DMS53 (cell line): Measurements from ENCODE around the gene ACADL.

Source experiments
- DNase-seq: peaks from one replicate; lab custom pipeline; 2025; lab: John Stamatoyannopoulos, UW

The ACADL gene

DNA sequence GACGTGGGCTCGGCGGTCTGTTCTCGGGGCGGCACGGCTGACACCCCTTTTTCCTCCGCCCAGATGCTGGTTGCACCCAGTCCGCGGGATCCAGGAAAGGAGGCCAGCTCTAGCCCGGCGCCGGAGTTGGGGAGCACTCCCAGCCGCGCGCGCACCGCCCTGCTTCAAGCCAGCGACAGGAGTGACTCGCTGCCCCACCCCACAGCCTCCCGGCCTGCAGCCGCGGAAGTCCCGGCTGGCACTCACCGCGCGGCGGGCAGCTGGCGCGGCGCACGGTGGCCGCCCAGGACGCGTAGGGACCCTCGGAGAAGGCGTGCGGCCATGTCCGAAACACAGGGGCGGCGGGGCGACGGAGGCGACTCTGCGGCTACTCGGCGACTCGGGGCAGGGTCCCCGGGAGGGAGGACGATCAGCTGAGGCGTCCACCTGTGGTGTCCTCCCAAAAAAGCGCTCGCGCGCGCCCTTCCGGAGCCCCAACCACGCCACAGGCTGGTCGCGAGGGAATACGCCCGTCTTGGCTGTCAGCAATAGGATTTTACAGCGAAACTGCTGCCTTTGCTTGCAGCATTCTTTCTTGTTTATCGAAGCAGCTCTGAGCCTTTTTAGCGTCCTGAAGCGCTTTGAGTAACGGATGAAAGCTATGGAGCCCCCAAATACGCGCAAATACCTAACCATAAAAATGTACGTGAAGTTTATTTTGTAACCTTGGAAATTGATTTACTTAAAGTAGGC is at the start of gene ACADL:
Gene ACADL (minus strand): TSS at position 507 of the 732 bp plus-strand sequence. CDS start 184 bp downstream, at position 323.
- DNase-seq: peak; percentile 79

DNA sequence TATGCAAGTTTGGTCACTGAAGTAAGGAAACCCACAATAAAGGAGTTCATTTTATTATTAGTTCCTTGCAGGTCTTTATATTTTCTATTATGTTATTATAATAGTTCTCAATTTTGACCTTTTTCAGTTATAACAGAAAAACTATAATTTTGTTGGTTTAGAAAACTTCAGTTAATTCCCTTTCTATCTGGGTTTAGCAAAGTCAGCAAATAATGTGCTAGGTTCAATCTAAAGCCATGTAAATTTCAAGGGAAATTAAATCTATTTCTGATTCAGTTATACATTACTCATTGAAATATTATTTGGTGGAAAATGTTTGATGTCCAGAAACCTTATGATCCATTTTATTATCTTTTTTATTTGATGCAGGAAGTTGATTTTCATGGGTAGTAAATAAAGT is 46.1 kb upstream of the ACADL start:
- DNase-seq: no peak

DNA sequence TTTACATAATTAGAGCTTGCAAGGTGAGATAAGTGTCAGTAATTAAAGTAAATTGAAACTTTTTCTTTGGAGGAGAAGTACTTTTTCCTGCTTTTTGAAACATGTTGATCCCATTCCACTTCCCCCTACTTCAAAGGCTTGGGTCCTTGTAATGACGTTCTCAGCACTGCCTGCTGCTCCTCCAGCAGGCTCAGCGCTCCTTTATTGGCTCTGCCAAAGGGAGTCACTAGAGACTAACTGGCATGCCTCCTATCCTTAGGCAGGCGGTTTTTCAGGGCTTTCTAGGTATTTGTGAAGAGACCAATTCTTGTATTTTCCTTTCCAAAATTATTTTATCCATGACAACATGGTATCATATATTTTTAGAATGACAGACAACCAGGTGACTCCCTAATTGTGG is 43.9 kb upstream of the ACADL start:
- no peak for DNase-seq

DNA sequence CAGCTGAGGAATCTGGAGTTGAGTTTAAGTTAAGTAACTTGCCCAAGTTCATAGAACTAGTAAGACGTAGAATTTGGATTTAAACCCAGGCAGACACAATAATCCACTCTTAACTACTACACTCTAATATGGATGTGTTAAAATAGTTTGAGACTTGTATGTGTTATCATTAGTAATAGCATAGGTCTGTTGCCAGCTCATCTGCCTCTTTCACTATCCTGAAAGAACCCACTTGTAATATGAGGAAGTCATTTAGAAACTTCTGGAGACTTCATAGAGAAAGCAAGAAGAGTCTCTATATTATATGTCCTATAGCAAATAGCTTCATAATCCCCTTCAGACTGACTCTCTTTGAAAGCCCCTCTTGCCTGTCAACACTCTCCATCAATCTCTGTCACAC is 43.0 kb upstream of the ACADL start:
- DNase-seq: no peak

DNA sequence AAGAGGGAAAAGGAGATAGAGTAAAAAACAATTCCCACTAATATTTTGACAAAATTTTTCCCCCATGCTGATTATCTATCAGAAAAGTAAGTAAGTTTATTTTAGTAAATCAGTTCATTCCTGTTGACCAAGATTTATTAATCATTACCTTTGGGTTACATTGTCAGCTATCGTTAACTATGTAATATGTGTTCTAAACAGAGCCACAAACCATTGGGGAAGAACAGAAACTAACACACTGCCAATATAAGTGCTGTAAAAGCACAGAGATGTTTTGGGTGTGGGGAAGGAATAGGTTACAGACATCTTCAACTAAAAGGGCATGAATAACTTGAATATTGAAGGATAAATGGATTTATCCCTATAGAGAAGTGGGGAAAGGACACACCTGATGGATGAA is 42.5 kb upstream of the ACADL start:
- no peak for DNase-seq

DNA sequence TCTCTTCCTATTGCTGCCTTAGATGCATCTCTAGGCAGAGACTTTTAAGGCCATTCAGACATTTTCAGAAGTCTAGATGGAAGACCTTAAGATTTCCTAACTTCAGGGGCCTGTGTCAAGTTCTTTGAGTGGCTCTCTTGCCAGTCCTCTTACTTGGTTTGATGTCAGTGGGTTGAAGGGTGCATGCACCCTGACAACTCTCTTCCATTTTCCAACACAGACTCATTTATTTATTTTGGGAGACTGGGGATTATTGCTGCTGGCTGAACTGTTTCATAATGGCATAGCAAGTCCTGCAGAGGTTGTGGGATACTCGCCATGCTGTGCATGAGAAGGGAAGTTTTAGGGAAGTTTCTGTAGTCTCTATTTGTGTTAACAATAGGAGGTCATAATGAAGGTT is 39.0 kb upstream of the ACADL start:
- no peak for DNase-seq

DNA sequence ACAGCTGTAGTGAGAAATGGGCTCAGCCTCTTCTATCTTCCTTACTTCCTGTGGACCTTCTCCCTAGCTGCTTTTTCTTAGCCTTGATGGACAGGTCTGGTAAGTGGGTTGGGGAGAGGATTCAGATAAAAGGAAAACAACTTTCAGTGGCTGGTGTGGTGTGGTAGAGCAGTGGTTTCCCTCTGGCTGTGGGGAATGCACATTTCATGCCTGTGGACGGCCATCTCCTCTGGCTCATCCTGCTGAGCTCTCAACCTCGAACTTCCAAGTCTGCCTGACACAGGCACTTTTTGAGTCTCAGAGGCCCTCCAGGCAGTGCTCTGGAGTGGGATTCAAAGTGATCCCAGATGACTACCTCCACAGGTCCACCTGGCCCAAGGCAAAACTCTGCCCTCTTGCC is 38.6 kb upstream of the ACADL start:
- no peak for DNase-seq

DNA sequence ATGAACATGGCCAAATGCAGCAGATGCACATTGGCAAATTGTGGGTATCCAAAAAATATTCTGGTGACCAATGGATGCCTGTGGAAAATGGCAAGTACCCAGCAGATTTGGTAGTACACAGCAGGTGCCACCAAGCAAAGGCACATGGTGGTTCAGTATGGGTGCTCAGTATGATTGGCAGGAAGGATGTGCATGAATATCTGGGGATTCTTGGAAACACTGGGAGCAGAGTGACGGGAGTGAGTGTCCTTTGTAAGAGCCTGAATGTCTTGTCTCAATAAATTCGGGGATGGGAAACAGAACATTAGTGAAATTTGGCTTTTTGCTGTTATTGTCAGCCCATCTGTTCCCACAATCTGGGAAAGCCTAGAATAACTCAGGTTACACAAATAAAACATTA is 36.8 kb upstream of the ACADL start:
- DNase-seq: no peak

DNA sequence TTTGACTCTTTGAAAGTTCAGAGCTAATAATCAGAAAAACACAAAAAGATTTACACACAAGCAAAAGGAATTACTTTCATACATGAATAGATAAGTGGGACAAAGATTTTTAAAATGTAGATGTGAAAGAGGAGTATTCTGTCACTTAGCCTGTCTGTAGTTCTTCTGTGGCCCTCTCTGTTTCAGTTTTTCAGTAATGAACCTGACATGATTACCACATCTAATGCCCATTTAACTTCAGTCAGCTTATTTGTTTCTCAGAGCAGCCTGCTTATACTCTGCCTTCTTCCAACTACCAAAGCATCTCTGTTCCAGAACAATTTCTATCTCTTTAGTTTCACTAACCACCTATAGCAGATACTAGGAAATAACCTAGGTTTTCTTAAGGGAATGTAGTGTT is 34.4 kb upstream of the ACADL start:
- no peak for DNase-seq

DNA sequence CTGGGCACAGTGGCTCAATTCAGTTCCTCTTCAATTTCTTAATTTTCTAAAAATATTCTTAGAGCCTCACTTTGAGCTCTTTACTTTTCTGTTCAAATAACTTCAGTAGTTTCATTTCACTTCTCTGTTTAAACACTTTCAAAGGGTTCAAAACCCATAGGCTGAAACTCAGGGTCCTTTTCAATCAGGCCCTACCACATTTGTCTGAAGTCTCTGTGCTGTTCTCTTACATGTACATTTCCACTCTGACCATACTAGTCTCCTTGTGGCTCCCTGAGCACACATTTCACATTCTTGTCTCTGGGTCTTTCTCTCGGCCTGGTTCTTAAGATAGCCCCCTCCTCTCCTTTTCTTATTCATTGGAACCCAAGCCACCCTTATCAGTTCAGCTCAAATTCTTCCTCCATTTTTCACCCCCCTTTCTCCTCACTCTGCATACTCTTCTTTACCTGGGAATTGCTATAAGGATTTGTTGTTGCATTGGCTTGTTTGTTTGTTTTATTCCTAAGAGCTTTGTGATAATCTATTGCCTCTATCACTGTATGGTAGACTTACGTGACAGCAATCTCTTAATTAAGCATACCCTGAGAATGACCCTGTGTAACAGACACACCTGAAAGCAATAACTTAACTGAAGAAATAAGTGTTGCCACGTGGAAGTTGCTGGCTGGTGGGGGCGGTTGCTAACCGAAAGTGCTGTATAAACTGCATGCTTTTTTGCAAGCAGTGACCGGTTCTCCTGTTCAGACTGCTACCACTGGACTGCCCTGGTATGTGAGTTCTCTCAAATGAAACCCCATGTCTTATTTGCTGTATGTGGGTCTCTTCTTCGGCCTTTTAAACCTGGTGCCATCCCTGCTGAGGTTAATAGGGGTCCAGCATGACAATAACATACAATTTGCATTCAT is 27.7 kb upstream of the ACADL start:
- no peak for DNase-seq

DNA sequence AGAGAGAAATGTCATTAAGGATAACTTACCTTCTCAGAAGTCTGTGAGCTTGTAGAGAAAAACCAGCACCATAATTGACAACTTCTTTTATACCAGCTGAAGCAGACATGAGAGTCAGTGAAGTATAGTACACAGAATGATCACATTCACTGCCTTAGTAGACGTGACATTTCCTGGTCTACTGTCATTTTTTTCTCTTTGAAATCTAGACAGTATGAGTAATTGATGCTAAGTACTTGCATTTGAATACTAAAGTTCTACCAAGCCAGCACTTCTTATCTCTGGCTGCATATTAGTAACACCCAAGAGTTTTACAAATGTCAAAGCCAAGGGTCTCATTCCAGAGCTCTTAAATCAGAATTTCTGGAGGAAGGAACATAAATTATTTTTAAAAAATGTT is 25.4 kb upstream of the ACADL start:
- DNase-seq: peak; percentile 11

DNA sequence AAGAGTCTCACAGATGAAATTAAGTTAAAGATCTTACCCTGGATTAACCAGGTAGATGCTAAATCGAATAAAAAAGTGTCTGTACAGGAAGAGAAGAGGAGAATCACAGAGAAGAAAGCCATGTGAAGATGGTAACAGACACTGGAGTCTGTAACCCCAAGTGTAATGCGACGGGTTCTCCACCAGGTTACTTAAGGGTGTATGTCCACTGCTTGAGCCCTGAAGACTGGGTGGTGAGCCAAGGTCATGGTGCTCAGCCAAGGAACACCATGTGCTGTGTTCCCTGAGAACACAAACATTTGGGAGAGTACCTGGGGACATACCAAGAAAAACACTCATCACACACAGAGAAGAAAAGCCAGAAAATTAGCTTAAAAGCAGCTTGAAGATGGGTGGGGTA is 8.2 kb upstream of the ACADL start:
- no peak for DNase-seq

DNA sequence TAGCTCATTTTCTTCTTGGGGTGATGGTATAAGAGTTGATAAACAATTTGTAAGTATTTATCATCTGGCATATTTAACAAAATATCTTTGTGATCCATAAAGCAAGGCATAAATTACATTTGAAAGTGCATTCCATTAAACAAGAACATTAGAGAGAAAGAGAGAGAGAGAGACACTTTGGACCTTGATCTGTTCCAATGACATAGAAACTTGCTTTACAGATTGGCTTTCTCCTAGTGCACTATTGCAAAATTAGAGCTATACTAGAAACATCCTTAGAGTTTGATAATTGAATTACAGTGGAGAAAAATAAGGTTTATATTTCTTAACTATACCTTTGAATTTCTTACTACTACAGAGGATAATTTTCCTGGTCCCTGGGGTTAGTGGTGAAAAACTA is 5.7 kb upstream of the ACADL start:
- no peak for DNase-seq

DNA sequence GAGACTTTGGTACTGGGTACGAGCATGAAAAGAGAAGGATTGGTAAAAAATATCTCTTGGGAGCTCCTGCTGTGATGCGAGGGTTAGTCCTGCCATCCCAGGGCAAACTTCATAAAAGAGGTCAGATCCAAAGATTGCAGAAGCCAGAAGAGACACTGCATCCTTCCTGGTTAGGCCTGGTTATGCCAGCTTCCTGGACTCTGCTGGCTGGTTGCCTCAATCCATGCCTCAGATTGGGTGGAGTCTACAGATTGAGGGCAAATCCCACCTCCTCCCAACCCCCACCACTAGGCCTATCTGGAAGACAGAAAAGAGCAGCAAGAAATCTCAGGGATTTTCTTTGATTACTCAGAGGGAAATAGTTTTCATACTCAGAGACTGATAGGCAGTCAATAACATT is 5.3 kb upstream of the ACADL start:
- no peak for DNase-seq

DNA sequence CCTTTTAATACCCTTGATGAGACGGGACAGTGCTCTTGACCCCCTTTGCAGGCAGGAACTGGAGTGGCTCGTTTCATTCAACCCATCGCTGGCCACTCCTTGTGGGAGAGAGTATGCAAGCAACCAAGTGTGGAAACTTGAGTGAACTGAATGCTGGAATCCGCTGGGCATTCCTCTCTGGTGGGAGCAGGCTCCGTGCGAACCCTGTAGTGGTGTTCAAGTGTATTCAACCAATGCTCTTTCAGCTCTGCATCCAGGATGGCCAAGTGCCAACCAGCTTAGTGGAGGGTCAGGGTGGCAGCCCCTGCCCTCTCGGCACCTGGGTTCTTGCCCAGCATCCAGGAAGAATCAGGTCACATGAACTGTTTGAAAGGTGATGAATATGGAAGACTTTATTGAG is 3.3 kb upstream of the ACADL start:
- DNase-seq: no peak

DNA sequence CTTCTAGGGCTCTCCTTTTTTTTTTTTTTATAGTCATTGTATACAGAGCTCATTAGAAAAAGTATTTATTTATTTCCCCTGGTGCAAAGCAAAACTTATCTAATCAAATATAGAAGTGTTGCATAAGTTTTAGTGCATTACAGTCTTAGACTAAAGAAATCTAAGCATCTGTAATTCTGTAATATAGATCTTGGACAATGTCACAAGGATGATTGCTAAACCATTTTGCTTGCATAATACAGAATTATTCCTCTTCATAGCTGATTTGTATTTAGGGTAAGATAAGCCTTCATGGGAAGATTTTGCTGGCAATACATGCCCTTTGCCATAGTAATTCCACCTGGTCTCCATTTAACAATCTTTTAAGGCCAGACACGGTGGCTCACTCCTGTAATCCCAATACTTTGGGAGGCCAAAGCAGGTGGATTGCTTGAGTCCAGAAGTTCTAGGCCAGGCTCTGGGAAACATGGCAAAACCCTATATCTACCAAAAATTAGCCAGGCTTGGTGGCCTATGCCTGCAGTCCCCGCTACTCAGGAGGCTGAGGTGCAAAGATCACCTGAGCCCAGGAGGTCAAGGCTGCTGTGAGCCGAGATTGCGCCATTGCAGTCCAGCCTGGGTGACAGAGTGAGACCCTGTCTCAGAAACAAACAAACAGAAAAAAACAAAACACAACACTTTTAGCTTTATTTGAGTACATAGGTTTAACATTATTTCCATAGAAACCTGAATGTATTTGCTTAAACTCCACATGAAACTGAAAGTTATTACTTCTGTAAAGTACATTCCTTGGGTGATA is 2.2 kb upstream of the ACADL start:
- DNase-seq: no peak

DNA sequence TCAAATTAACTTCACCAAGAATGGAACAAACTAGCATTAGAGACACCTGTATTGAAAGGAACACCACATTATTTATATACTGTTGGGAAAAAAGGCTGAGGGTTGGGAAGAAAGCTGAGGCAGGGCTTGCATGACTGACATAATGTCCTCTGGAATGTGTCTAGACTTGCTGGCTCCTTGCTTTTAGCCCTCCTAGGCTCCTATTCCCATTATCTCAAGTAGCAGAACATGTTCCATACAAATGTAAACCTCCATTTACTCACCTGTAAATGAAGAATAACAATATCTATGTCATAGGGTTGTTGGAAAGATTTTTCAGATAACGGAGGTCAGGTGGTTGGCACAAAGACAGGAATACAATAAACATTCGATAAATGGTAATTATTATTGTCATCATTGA is 976 bp upstream of the ACADL start:
- DNase-seq: no peak

DNA sequence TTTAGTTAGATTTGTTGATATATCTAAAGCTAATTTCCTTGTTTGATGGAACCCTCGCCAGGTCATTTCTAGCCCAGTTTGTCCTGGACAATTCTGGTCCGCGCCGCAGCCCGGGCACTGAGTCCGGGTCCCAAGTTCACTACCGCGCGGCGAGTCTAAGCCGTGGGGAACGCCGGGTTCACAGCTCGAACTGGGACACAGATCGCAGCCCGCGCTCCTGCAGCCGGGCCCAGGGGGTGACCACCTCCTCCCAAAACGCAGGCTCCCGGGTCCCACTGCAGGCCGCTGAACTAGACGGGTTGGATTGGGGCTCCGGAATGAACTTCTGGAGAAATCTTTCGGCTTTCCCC is 681 bp downstream of the ACADL start:
- peak; percentile 55 for DNase-seq

DNA sequence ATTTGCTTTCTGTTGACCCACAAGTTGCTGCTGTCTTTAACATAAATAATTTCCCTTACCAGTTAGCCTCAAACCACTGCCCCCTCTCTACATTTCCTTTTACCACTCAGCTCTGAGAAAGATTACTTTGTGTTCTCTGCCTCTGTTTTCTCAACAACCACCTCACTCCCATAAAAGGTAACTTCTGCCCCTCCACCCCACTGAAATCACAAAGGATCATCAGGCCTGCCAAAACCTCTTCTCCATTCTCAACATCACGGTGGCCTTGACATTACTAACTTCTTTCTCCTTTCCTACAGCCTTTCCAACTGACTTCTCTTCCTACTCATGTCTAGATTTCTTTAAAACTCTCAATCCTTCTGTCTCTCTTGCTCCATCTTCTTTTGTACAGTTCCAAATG is 10.1 kb downstream of the ACADL start:
- DNase-seq: no peak

DNA sequence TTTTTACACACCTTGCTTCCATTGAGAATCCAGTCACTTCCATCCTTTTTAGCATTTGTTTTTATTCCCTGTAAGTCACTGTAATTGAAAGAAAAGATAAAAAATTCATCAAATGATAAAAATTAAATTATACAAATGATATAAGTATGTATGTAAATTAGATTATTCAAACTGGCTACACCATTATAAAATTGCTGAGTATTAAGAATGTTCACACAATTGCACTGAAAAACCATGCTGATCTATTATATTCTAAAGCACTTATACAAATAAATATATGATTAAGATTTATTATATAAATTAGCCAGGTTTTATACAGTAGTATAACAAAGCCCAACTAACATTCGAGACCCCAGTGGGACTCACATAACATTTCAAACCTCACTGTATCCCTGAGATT is 15.1 kb downstream of the ACADL start:
- no peak for DNase-seq

DNA sequence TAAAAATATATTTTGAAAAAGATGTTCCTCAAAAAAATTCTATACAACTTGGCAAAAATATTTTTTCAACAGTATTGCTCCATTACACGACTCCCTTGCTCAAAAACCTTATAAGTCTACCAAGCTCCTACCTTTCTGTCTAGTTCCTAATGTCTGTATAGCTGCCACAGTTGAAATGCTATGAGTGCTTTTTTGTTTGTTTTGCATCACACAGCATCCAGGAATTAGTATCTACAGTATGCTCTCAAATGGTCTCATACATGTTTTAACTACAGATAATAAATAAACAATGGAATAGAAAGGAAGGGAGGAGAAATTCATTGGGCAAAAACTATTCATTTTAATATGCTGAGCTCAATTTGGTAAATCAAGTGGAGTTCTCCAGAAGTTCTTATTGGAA is 17.3 kb downstream of the ACADL start:
- peak; percentile 56 for DNase-seq

DNA sequence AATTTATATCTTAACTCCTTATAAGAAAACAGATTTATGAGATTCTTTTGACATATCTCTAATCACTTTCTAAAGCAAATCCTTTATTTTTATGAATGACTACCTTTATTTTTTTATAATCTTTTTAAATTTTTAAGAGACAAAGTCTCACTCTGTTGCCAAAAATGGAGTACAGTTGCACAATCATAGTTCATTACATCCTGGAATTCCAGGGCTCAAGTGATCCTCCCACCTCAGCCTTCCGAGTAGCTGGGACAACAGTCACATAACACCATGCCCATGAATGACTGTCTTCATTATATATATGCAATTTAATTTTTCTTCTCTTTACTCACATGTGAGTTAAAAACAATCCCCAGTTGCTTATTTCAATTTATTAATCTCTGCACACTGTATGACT is 21.7 kb downstream of the ACADL start:
- DNase-seq: no peak

DNA sequence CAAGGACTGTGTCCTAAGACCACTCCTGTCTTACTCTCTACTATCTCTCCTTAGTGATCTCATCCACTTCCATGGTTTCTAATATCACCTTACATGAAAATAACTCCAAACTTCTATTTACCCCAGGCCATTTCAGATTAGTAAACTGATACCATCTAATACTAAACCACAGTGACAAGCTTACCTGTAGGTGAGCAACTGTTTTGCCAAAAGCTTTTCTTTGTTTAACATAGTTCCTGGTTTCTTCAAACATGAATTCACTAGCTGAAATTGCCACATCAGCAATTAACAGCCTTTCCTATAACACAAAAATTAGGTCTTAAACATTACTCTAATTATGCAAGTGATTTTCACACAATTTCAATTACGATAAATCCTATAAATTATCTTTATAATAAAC is 22.1 kb downstream of the ACADL start:
- DNase-seq: no peak
